A549 (cell line): ENCODE results near the gene SMIM28. TPM values are rescaled to one million over a fixed set of nuclear protein-coding genes. Genes with fewer than 3 reads are reported as not detected.

ENCODE experiments used
- ATAC-seq, 2 experiments: fragments of 200-7000 bp in 1 of 2; fragments of >200 bp in 1 of 2; cut with Nextera tagmentation in 1 of 2; cut with Tn5 transposase in 1 of 2; 3 replicates each; pipeline versions ENCODE4 v1.8.0 to v1.9.1; 2018 to 2020; ENCODE audit warnings: mild to moderate bottlenecking in 1 of 2, moderate library complexity in 1 of 2
- CTCF ChIA-PET: fragments of 300-600 bp; sonication (Branson Sonifier 250); formaldehyde crosslinking; extraction: SDS; loops from one replicate; lab custom pipeline; 2021; ENCODE audit warnings: antibody characterized with exemption, inconsistent platforms; lab: Yijun Ruan, JAX
- POLR2A ChIA-PET: fragments of 350-600 bp; formaldehyde crosslinking; extraction: SDS; loops from one replicate; lab custom pipeline; 2021; ENCODE audit warnings: antibody characterized with exemption, inconsistent platforms; lab: Yijun Ruan, JAX
- DNase-seq, 2 experiments: peaks; one replicate each; pipeline versions ENCODE4 v3.0.0 to v3.0.0-alpha.2; 2011 to 2016; ENCODE audit warnings: low read depth in 1 of 2, low spot score in 1 of 2
- FAIRE-seq: peaks from 2 replicates; lab custom pipeline; 2011; peaks lifted over from hg19 to GRCh38; lab: Jason Lieb, UNC
- H3K27ac ChIP-seq, 2 experiments: fragments of >200 bp; sonication (Bioruptor Twin); formaldehyde crosslinking; 3 replicates each; pipeline ENCODE4 v1.5.1; 2016 to 2017
- H3K4me1 ChIP-seq: fragments of >200 bp; sonication (Bioruptor Twin); formaldehyde crosslinking; 3 replicates; pipeline ENCODE4 v1.6.1; 2016
- H3K4me2 ChIP-seq: fragments of >200 bp; sonication (Bioruptor Twin); formaldehyde crosslinking; 3 replicates; pipeline ENCODE4 v1.6.1; 2016
- H3K4me3 ChIP-seq: fragments of >200 bp; sonication (Bioruptor Twin); formaldehyde crosslinking; 3 replicates; pipeline ENCODE4 v1.5.1; 2016
- H3K9me3 ChIP-seq: fragments of >200 bp; sonication (Bioruptor Twin); formaldehyde crosslinking; 3 replicates; pipeline ENCODE4 v1.6.1; 2016
- ATOH8 ChIP-seq: fragments of 250-450 bp; sonication (Bioruptor Pico); IDR thresholded peaks from 2 replicates; pipeline ENCODE4 v1.5.0; 2020; ENCODE audit warnings: low read depth, mild to moderate bottlenecking, moderate library complexity
- BHLHE40 ChIP-seq: IDR thresholded peaks from 2 replicates; pipeline ENCODE4 v1.6.1; 2012; ENCODE audit warnings: low read depth, low read length, inconsistent platforms
- CBX8 ChIP-seq: fragments of 200-600 bp; sonication (generic); IDR thresholded peaks from 2 replicates; pipeline ENCODE4 v1.6.1; 2016
- CEBPB ChIP-seq, 2 experiments: fragments of >200 bp in 1 of 2; sonication (Bioruptor Twin) in 1 of 2; formaldehyde crosslinking in 1 of 2; IDR thresholded peaks; 2 replicates each; pipeline ENCODE4 v1.6.1; 2012 to 2016
- CHD4 ChIP-seq: fragments of 200-600 bp; sonication (generic); IDR thresholded peaks from 2 replicates; pipeline ENCODE4 v1.6.1; 2016; ENCODE audit warnings: antibody characterized with exemption, mild to moderate bottlenecking, borderline replicate concordance
- E2F6 ChIP-seq: IDR thresholded peaks from 2 replicates; pipeline ENCODE4 v1.6.1; 2012; ENCODE audit warnings: low read depth, borderline replicate concordance
- EHF ChIP-seq: fragments of 250-450 bp; sonication (Bioruptor Pico); IDR thresholded peaks from 2 replicates; pipeline ENCODE4 v1.5.0; 2020; ENCODE audit warnings: mild to moderate bottlenecking
- ELK1 ChIP-seq: fragments of 150-350 bp; IDR thresholded peaks from 2 replicates; pipeline ENCODE4 v1.6.1; 2014; ENCODE audit warnings: low read depth, mild to moderate bottlenecking, low read length
- ESRRA ChIP-seq: fragments of 150-350 bp; IDR thresholded peaks from 2 replicates; pipeline ENCODE4 v1.6.1; 2014; ENCODE audit warnings: mild to moderate bottlenecking, low read length, borderline replicate concordance
- FOXS1 ChIP-seq: fragments of 250-450 bp; sonication (Bioruptor Pico); IDR thresholded peaks from 2 replicates; pipeline ENCODE4 v1.5.0; 2020; ENCODE audit warnings: mild to moderate bottlenecking, moderate library complexity
- HES2 ChIP-seq: fragments of >200 bp; sonication (Bioruptor Twin); formaldehyde crosslinking; IDR thresholded peaks from 2 replicates; pipeline ENCODE4 v1.6.1; 2016
- HMGXB4 ChIP-seq: fragments of 250-450 bp; sonication (Bioruptor Pico); IDR thresholded peaks from 2 replicates; pipeline ENCODE4 v1.5.0; 2021; ENCODE audit warnings: mild to moderate bottlenecking, moderate library complexity, borderline replicate concordance
- JUN ChIP-seq, 2 experiments: fragments of >200 bp; sonication (Bioruptor Twin); formaldehyde crosslinking; IDR thresholded peaks; 2 replicates in 1 of 2; 3 replicates in 1 of 2; pipeline ENCODE4 v1.6.1; 2016 to 2017
- MAFK ChIP-seq: fragments of 450-650 bp; IDR thresholded peaks from 2 replicates; pipeline ENCODE4 v1.6.1; 2014; ENCODE audit not compliant: partially characterized antibody
- NPAS2 ChIP-seq: fragments of 250-450 bp; sonication (Bioruptor Pico); IDR thresholded peaks from 2 replicates; pipeline ENCODE4 v1.8.0; 2022; ENCODE audit warnings: mild to moderate bottlenecking, moderate library complexity, borderline replicate concordance
- PHF8 ChIP-seq: fragments of 200-600 bp; sonication (generic); IDR thresholded peaks from 2 replicates; pipeline ENCODE4 v1.6.1; 2016; ENCODE audit warnings: low read depth, mild to moderate bottlenecking, antibody characterized with exemption, moderate library complexity, borderline replicate concordance
- RARB ChIP-seq: fragments of 250-450 bp; sonication (Bioruptor Pico); IDR thresholded peaks from 2 replicates; pipeline ENCODE4 v1.8.0; 2021; ENCODE audit warnings: mild to moderate bottlenecking, moderate library complexity
- REST ChIP-seq: fragments of 200-600 bp; sonication (generic); IDR thresholded peaks from 2 replicates; pipeline ENCODE4 v1.6.1; 2016; ENCODE audit warnings: antibody characterized with exemption, mild to moderate bottlenecking, moderate library complexity
- RFX5 ChIP-seq: fragments of 450-650 bp; IDR thresholded peaks from 2 replicates; pipeline ENCODE4 v1.7.1; 2014; ENCODE audit warnings: antibody characterized with exemption, mild to moderate bottlenecking, moderate library complexity
- SREBF2 ChIP-seq: fragments of 450-650 bp; IDR thresholded peaks from 2 replicates; pipeline ENCODE4 v1.6.1; 2014; ENCODE audit warnings: mild to moderate bottlenecking, moderate library complexity
- TFCP2L1 ChIP-seq: fragments of 250-450 bp; sonication (Bioruptor Pico); IDR thresholded peaks from 2 replicates; pipeline ENCODE4 v1.5.0; 2021; ENCODE audit warnings: mild to moderate bottlenecking
- ZSCAN20 ChIP-seq: fragments of 250-450 bp; sonication (Bioruptor Pico); IDR thresholded peaks from 2 replicates; pipeline ENCODE4 v1.8.0; 2022; ENCODE audit warnings: mild to moderate bottlenecking, moderate library complexity
- WGBS: methylation state at CpG from one replicate; pipeline ENCODE4 v1.1.6; 2017; ENCODE audit errors: missing lambda C conversion rate; 5-methylcytosine and 5-hydroxymethylcytosine counted together
- polyA minus RNA-seq: library from RNA; depleted of rRNA, polyadenylated mRNA; stranded (reverse); fragments of >200 nt; gene quantifications from 2 replicates; pipeline ENCODE4 v1.2.3, GENCODE V29; 2011; rRNA and poly(A)+ RNA removed
- polyA plus RNA-seq, 4 experiments: library from polyadenylated mRNA; depleted of rRNA in 3 of 4; stranded (reverse); fragments of >200 nt; fragmentation: RNase III in 1 of 4; extraction: RNeasy Plus Mini Kit Qiagen cat#74134 plus additional on column Dnase treatment in 1 of 4; gene quantifications; 2 replicates in 3 of 4; 3 replicates in 1 of 4; pipeline ENCODE4 v1.2.3, GENCODE V29; 2011 to 2017

The SMIM28 gene
- polyA plus RNA-seq (2011; rRNA removed) (not detected in 2 replicates), polyA plus RNA-seq (2017; fragmentation: RNase III; extraction: RNeasy Plus Mini Kit Qiagen cat#74134 plus additional on column Dnase treatment) (not detected in 3 replicates), polyA minus RNA-seq (not detected in 2 replicates)
- polyA plus RNA-seq (2012; cell fraction: cytosol; rRNA removed), result not detected in 2 replicates
- not detected in 2 replicates for polyA plus RNA-seq (2012; cell fraction: nucleus; rRNA removed)

GRCh38 chr6:138377844-138378243, at the start of gene SMIM28:
Gene SMIM28, plus strand, starts transcription at chr6:138377905. Its CDS starts 168 bp downstream, at chr6:138378073.
- no peak for DNase-seq
- no peak for ATAC-seq
- TF ChIP-seq CHD4 (no peak), CBX8 (no peak), MAFK (no peak), ZSCAN20 (CRISPR knock-in tag) (no peak), EHF (CRISPR knock-in tag) (no peak), FOXS1 (CRISPR knock-in tag) (no peak), CEBPB (IDR thresholded peaks at IDR 0.05) (no peak), RFX5 (no peak), HES2 (no peak), TFCP2L1 (no peak), JUN (IDR thresholded peaks at IDR 0.05) (no peak), NPAS2 (no peak), ESRRA (no peak), E2F6 (no peak), REST (no peak), RARB (CRISPR knock-in tag) (no peak), BHLHE40 (no peak), PHF8 (no peak)
- 88% methylated on average over 6 of the region's 6 CpGs for WGBS
- Histone ChIP-seq H3K27ac (no peak within 1 kb of the TSS), H3K4me2 (no peak within 1 kb of the TSS), H3K9me3 (no peaks in the 10 kb centered on the region), H3K4me1 (0 out of 3 replicates have a peak, but pooled peaks cover under 1% of the 10 kb centered on the region), H3K4me3 (no peak within 1 kb of the TSS)
- no peak for FAIRE-seq
- CTCF ChIA-PET, result interaction anchor here (1.1 kb wide), 1 partner anchor 25 kb away, joined by 3 read pairs; no protein-coding TSS in a partner anchor
- POLR2A ChIA-PET, result no interaction called here

GRCh38 chr6:138328210-138328609, 49.5 kb upstream of the SMIM28 start:
- no peaks in the 10 kb centered on the region for H3K4me1 ChIP-seq
- ChIA-PET POLR2A (no interaction called here), CTCF (no interaction called here)
- H3K4me2 ChIP-seq, result no peak overlapping the region
- FAIRE-seq (no peak), ATAC-seq (no peak), DNase-seq (no peak)
- no peak overlapping the region for H3K4me3 ChIP-seq
- 45% methylated on average over 3 of the region's 3 CpGs for WGBS
- no peaks in the 10 kb centered on the region for H3K9me3 ChIP-seq
- no peak overlapping the region for H3K27ac ChIP-seq
- no peak for TF ChIP-seq SREBF2
- no peak for TF ChIP-seq RFX5
- no peak for TF ChIP-seq HMGXB4
- TF ChIP-seq ELK1, result no peak
- TF ChIP-seq RARB (CRISPR knock-in tag), result no peak
- no peak for TF ChIP-seq ATOH8 (CRISPR knock-in tag)
